Hepatocyte (in vitro differentiated cells): ENCODE data around the gene HEATR1.

Experiments
- EZH2 ChIP-seq: fragments of 200-600 bp; sonication (generic); IDR thresholded peaks from 2 replicates; pipeline ENCODE4 v1.6.1; 2016; ENCODE audit warnings: antibody characterized with exemption, mild to moderate bottlenecking, borderline replicate concordance
- TF ChIP-seq, protein P1 (sequence below): fragments of 200-600 bp; sonication (generic); IDR thresholded peaks from 2 replicates; pipeline ENCODE4 v1.5.1; 2016; ENCODE audit warnings: antibody characterized with exemption, mild to moderate bottlenecking; ENCODE audit not compliant: poor library complexity

GRCh38 chr1:236565530-236565929 lies 38.8 kb downstream of the HEATR1 start:
- TF ChIP-seq, protein P1, sequence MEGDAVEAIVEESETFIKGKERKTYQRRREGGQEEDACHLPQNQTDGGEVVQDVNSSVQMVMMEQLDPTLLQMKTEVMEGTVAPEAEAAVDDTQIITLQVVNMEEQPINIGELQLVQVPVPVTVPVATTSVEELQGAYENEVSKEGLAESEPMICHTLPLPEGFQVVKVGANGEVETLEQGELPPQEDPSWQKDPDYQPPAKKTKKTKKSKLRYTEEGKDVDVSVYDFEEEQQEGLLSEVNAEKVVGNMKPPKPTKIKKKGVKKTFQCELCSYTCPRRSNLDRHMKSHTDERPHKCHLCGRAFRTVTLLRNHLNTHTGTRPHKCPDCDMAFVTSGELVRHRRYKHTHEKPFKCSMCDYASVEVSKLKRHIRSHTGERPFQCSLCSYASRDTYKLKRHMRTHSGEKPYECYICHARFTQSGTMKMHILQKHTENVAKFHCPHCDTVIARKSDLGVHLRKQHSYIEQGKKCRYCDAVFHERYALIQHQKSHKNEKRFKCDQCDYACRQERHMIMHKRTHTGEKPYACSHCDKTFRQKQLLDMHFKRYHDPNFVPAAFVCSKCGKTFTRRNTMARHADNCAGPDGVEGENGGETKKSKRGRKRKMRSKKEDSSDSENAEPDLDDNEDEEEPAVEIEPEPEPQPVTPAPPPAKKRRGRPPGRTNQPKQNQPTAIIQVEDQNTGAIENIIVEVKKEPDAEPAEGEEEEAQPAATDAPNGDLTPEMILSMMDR = no peak
- no peak for TF ChIP-seq EZH2
